SK-N-SH treated with all-trans-retinoic acid at 6 μM for 48 hours (cell line): ENCODE data around the gene OGN.

Experiments
- ATAC-seq: fragments of 200-7000 bp; cut with Tn5 transposase; 3 replicates; pipeline ENCODE4 v1.9.1; 2020; ENCODE audit warnings: mild to moderate bottlenecking, moderate library complexity
- ARNTL ChIP-seq: fragments of 450-650 bp; formaldehyde crosslinking; IDR thresholded peaks from 2 replicates; pipeline ENCODE4 v1.5.0; 2020; ENCODE audit warnings: low read depth, mild to moderate bottlenecking, moderate library complexity, borderline replicate concordance
- BACH2 ChIP-seq: fragments of 250-450 bp; sonication (Bioruptor Pico); IDR thresholded peaks from 2 replicates; pipeline ENCODE4 v1.9.0; 2021; ENCODE audit warnings: mild to moderate bottlenecking, borderline replicate concordance
- CREB5 ChIP-seq: fragments of 250-450 bp; sonication (Bioruptor Pico); IDR thresholded peaks from 2 replicates; pipeline ENCODE4 v1.5.1; 2020; ENCODE audit warnings: low read depth, mild to moderate bottlenecking, moderate library complexity
- CSRNP3 ChIP-seq: fragments of 250-450 bp; sonication (Bioruptor Pico); IDR thresholded peaks from 2 replicates; pipeline ENCODE4 v1.5.1; 2021; ENCODE audit warnings: mild to moderate bottlenecking, moderate library complexity
- ESRRG ChIP-seq: fragments of 250-450 bp; sonication (Bioruptor Pico); IDR thresholded peaks from 2 replicates; pipeline ENCODE4 v1.6.1; 2021; ENCODE audit warnings: mild to moderate bottlenecking
- GLIS3 ChIP-seq: fragments of 250-450 bp; sonication (Bioruptor Pico); IDR thresholded peaks from 2 replicates; pipeline ENCODE4 v1.5.0; 2020; ENCODE audit warnings: mild to moderate bottlenecking, moderate library complexity
- ISL1 ChIP-seq: fragments of 250-450 bp; sonication (Bioruptor Pico); IDR thresholded peaks from 2 replicates; pipeline ENCODE4 v2.1.2; 2022; ENCODE audit warnings: mild to moderate bottlenecking, moderate library complexity
- OSR1 ChIP-seq: fragments of 250-450 bp; sonication (Bioruptor Pico); IDR thresholded peaks from 2 replicates; pipeline ENCODE4 v1.8.0; 2022; ENCODE audit warnings: moderate library complexity, mild to moderate bottlenecking, inconsistent platforms
- POU6F1 ChIP-seq: fragments of 250-450 bp; sonication (Bioruptor Pico); IDR thresholded peaks from 2 replicates; pipeline ENCODE4 v1.8.0; 2021; ENCODE audit warnings: low read depth, mild to moderate bottlenecking, moderate library complexity, borderline replicate concordance
- PPARA ChIP-seq: fragments of 250-450 bp; sonication (Bioruptor Pico); IDR thresholded peaks from 2 replicates; pipeline ENCODE4 v1.5.0; 2020; ENCODE audit warnings: mild to moderate bottlenecking, borderline replicate concordance
- RARB ChIP-seq: fragments of 250-450 bp; sonication (Bioruptor Pico); IDR thresholded peaks from 2 replicates; pipeline ENCODE4 v1.8.0; 2021; ENCODE audit warnings: mild to moderate bottlenecking, moderate library complexity
- SNAI2 ChIP-seq: fragments of 250-450 bp; sonication (Bioruptor Pico); IDR thresholded peaks from 2 replicates; pipeline ENCODE4 v1.5.0; 2020; ENCODE audit warnings: mild to moderate bottlenecking, moderate library complexity
- TCF4 ChIP-seq: fragments of 250-450 bp; sonication (Bioruptor Pico); IDR thresholded peaks from 2 replicates; pipeline ENCODE4 v1.8.0; 2021; ENCODE audit warnings: mild to moderate bottlenecking, moderate library complexity, borderline replicate concordance
- TOX ChIP-seq: fragments of 250-450 bp; sonication (Bioruptor Pico); IDR thresholded peaks from 2 replicates; pipeline ENCODE4 v1.8.0; 2021; ENCODE audit warnings: mild to moderate bottlenecking, moderate library complexity, borderline replicate concordance
- TSHZ2 ChIP-seq: fragments of 250-450 bp; sonication (Bioruptor Pico); IDR thresholded peaks from 2 replicates; pipeline ENCODE4 v1.5.0; 2020; ENCODE audit warnings: mild to moderate bottlenecking, moderate library complexity
- ZFP3 ChIP-seq: fragments of 250-450 bp; sonication (Bioruptor Pico); IDR thresholded peaks from 2 replicates; pipeline ENCODE4 v1.5.0; 2020; ENCODE audit warnings: mild to moderate bottlenecking, moderate library complexity
- ZFP30 ChIP-seq: fragments of 450-650 bp; formaldehyde crosslinking; IDR thresholded peaks from 2 replicates; pipeline ENCODE4 v1.5.0; 2022; ENCODE audit warnings: mild to moderate bottlenecking, moderate library complexity
- ZNF565 ChIP-seq: fragments of 450-650 bp; formaldehyde crosslinking; conservative IDR thresholded peaks from 2 replicates; pipeline ENCODE4 v1.5.0; 2020; ENCODE audit warnings: low read depth, mild to moderate bottlenecking, moderate library complexity
- ZNF70 ChIP-seq: fragments of 450-650 bp; formaldehyde crosslinking; IDR thresholded peaks from 2 replicates; pipeline ENCODE4 v1.5.0; 2020; ENCODE audit warnings: mild to moderate bottlenecking, moderate library complexity
- ZNF8 ChIP-seq: fragments of 450-650 bp; formaldehyde crosslinking; IDR thresholded peaks from 2 replicates; pipeline ENCODE4 v1.5.0; 2020; ENCODE audit warnings: mild to moderate bottlenecking, moderate library complexity

OGN gene

GRCh38 chr9:92402826-92403745 is 1.3 kb downstream of the OGN start:
- no peak for ATAC-seq
- TF ChIP-seq ZFP30 (no peak), TOX (CRISPR knock-in tag) (no peak), ISL1 (CRISPR knock-in tag) (no peak), BACH2 (CRISPR knock-in tag) (no peak), ZNF70 (CRISPR knock-in tag) (no peak), PPARA (CRISPR knock-in tag) (no peak), ZNF8 (no peak), ESRRG (CRISPR knock-in tag) (no peak), CREB5 (CRISPR knock-in tag) (no peak), CSRNP3 (CRISPR knock-in tag) (no peak)

GRCh38 chr9:92402360-92402759 is 2.0 kb downstream of the OGN start:
- no peak for ATAC-seq
- TF ChIP-seq POU6F1 (CRISPR knock-in tag) (no peak), CREB5 (CRISPR knock-in tag) (no peak), BACH2 (CRISPR knock-in tag) (no peak), RARB (CRISPR knock-in tag) (no peak), CSRNP3 (CRISPR knock-in tag) (no peak), GLIS3 (CRISPR knock-in tag) (no peak), ZNF565 (no peak), TSHZ2 (CRISPR knock-in tag) (no peak), SNAI2 (CRISPR knock-in tag) (no peak), ZNF8 (no peak), OSR1 (CRISPR knock-in tag) (no peak), ZFP3 (CRISPR knock-in tag) (no peak), TCF4 (CRISPR knock-in tag) (no peak), ISL1 (CRISPR knock-in tag) (no peak), ESRRG (CRISPR knock-in tag) (no peak), PPARA (CRISPR knock-in tag) (no peak), ZFP30 (no peak), ARNTL (CRISPR knock-in tag) (no peak), ZNF70 (CRISPR knock-in tag) (no peak)
